NB4 (cell line): ENCODE results near the gene DPEP2NB.

Experiments used
- CTCF ChIP-seq: IDR thresholded peaks from one replicate; pipeline ENCODE4 v1.5.1; 2012; ENCODE audit warnings: low read depth, low read length
- POLR2A ChIP-seq: IDR thresholded peaks from 2 replicates; pipeline ENCODE4 v1.6.1; 2011; ENCODE audit warnings: mild to moderate bottlenecking; ENCODE audit not compliant: insufficient read length; ENCODE audit errors: extremely low read depth

- no peak for TF ChIP-seq CTCF
- TF ChIP-seq POLR2A, result peak; percentile 21
Measured at GRCh38 chr16:67968400-67969253, 47.1 kb downstream of the DPEP2NB start, which contains the start of gene SLC12A4.
